ENCODE measurements around the gene PLEKHB1.
"Not testable (repeated sequence)": the region's sequence is repeated elsewhere in the genome, so short reads cannot be mapped to it uniquely, and the experiment has no call there.

Gene PLEKHB1

GRCh38 chr11:73671701-73672100, 25.3 kb downstream of the PLEKHB1 start:
- intact Hi-C loops (cut with micrococcal nuclease) = no loop called here
- H3K9me3 Mint-ChIP-seq = no peaks in the 10 kb centered on the region
- H3K27ac Mint-ChIP-seq = no peak overlapping the region

GRCh38 chr11:73676552-73676951, 30.2 kb downstream of the PLEKHB1 start:
- H3K27me3 Mint-ChIP-seq; H3K4me3 Mint-ChIP-seq; H3K9me3 Mint-ChIP-seq; H3K4me1 Mint-ChIP-seq (ENCODE audit: low read depth); H3K27ac Mint-ChIP-seq; intact Hi-C loops (cut with micrococcal nuclease): not testable (repeated sequence)
- peaks cover 76% of the 10 kb centered on the region for H3K36me3 Mint-ChIP-seq (ENCODE audit: low read depth)

More at GRCh38 chr11:73671701-73672100, 25.3 kb downstream of the PLEKHB1 start:
- no peak overlapping the region for H3K4me3 Mint-ChIP-seq
- peaks cover 40% of the 10 kb centered on the region for H3K36me3 Mint-ChIP-seq (ENCODE audit: low read depth)
- H3K4me1 Mint-ChIP-seq (ENCODE audit: low read depth) = peaks cover 16% of the 10 kb centered on the region
- no peaks in the 10 kb centered on the region for H3K27me3 Mint-ChIP-seq

GRCh38 chr11:73680687-73681086, 34.3 kb downstream of the PLEKHB1 start:
- intact Hi-C loops (cut with micrococcal nuclease) = no loop called here
- H3K36me3 Mint-ChIP-seq (ENCODE audit: low read depth) = peaks cover 80% of the 10 kb centered on the region
- no peaks in the 10 kb centered on the region for H3K27me3 Mint-ChIP-seq
- no peaks in the 10 kb centered on the region for H3K4me1 Mint-ChIP-seq (ENCODE audit: low read depth)
- H3K27ac Mint-ChIP-seq = no peak overlapping the region
- no peak overlapping the region for H3K4me3 Mint-ChIP-seq
- H3K9me3 Mint-ChIP-seq = no peaks in the 10 kb centered on the region

- H3K4me1 Mint-ChIP-seq (ENCODE audit: low read depth) = no peaks in the 10 kb centered on the region
- peaks cover 83% of the 10 kb centered on the region for H3K36me3 Mint-ChIP-seq (ENCODE audit: low read depth)
- no peak overlapping the region for H3K27ac Mint-ChIP-seq
- no peak overlapping the region for H3K4me3 Mint-ChIP-seq
- no peaks in the 10 kb centered on the region for H3K27me3 Mint-ChIP-seq
- intact Hi-C loops (cut with micrococcal nuclease) = no loop called here
- H3K9me3 Mint-ChIP-seq = no peaks in the 10 kb centered on the region
These were observed 47.6 kb downstream of the PLEKHB1 start for GRCh38 chr11:73693899-73694525.

- peaks cover 63% of the 10 kb centered on the region for H3K36me3 Mint-ChIP-seq (ENCODE audit: low read depth)
- H3K4me1 Mint-ChIP-seq (ENCODE audit: low read depth) = no peaks in the 10 kb centered on the region
- H3K4me3 Mint-ChIP-seq = no peak overlapping the region
- H3K27ac Mint-ChIP-seq = no peak overlapping the region
- no peaks in the 10 kb centered on the region for H3K27me3 Mint-ChIP-seq
- H3K9me3 Mint-ChIP-seq = no peaks in the 10 kb centered on the region
- intact Hi-C loops (cut with micrococcal nuclease) = no loop called here
These were observed 58.7 kb downstream of the PLEKHB1 start for GRCh38 chr11:73705053-73705452.

- H3K36me3 Mint-ChIP-seq (ENCODE audit: low read depth) = peaks cover 77% of the 10 kb centered on the region
- no peaks in the 10 kb centered on the region for H3K4me1 Mint-ChIP-seq (ENCODE audit: low read depth)
- H3K27me3 Mint-ChIP-seq = no peaks in the 10 kb centered on the region
- intact Hi-C loops (cut with micrococcal nuclease) = no loop called here
- H3K9me3 Mint-ChIP-seq = no peaks in the 10 kb centered on the region
- H3K4me3 Mint-ChIP-seq = no peak overlapping the region
- no peak overlapping the region for H3K27ac Mint-ChIP-seq
These were observed 64.6 kb downstream of the PLEKHB1 start for GRCh38 chr11:73710964-73711363.
